Measurements from ENCODE around the gene GPATCH8. TPM values are rescaled to one million over a fixed set of nuclear protein-coding genes. Genes with fewer than 3 reads are reported as not detected.
A peak's percentile ranks its signal among the peaks of the same experiment; 100 is the strongest.

GPATCH8 gene
- total RNA-seq, 4 donors from 2014 or later: 15.3 to 35.5 (median 24.9) TPM

- Histone ChIP-seq H3K27me3 (peaks cover 0 to 23% (median 0%) of the 10 kb centered on the region in 4 donors), H3K27ac (peak overlapping the region in 2 of 4 donors; percentile 2 to 28), H3K4me3 (peak overlapping the region; percentile 32 to 66 (median 60)), H3K36me3 (no peaks in the 10 kb centered on the region), H3K4me1 (peaks cover 7 to 20% (median 15%) of the 10 kb centered on the region in 3 donors), H3K9me3 (no peaks in the 10 kb centered on the region)
- 13 to 25% methylated on average over 17 to 19 of the region's 26 CpGs for WGBS, 2 donors
- TF ChIP-seq CTCF (IDR thresholded peaks at IDR 0.05): no peak
- TF ChIP-seq POLR2A (IDR thresholded peaks at IDR 0.05): no peak
- DNase-seq: no peak
- intact Hi-C loops (cut with DNase I): no loop called here
Observed at GRCh38 chr17:44384823-44385286, 118.4 kb downstream of the GPATCH8 start.

- intact Hi-C loops (cut with DNase I): no loop called here
- H3K27me3 ChIP-seq: peaks cover 0 to 23% (median 0%) of the 10 kb centered on the region in 4 donors
- no peak overlapping the region for H3K27ac ChIP-seq
- peaks cover 7 to 20% (median 15%) of the 10 kb centered on the region in 3 donors for H3K4me1 ChIP-seq
- no peak for DNase-seq
- no peaks in the 10 kb centered on the region for H3K36me3 ChIP-seq
- 52 to 66% methylated on average over 9 to 19 of the region's 29 CpGs for WGBS, 2 donors
- TF ChIP-seq CTCF (IDR thresholded peaks at IDR 0.05) (no peak), POLR2A (IDR thresholded peaks at IDR 0.05) (no peak)
- H3K9me3 ChIP-seq: no peaks in the 10 kb centered on the region
- peak overlapping the region in 2 of 4 donors; percentile 56 to 65 for H3K4me3 ChIP-seq
Observed at GRCh38 chr17:44384281-44384822, 118.9 kb downstream of the GPATCH8 start.

DNA sequence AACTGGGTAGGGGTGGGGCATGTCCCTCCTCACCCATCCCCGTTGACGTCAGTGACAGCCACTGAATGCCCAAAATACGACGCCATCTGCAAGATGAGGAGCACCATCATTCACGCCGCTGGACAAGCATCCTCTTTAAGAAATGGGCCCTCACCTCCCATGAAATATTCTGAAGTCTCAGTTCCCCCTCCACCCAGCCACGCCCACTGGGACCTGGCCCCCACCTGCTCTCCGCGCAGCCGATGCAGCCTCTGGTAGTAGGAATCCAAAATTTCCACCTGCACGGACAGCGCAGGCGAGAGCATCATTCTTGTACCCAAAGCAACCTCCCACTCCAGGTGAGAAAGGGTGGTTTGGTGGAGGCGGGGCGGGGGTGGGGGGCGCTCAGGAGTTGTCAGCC is 119.3 kb downstream of the GPATCH8 start:
- H3K27ac ChIP-seq: no peak overlapping the region
- WGBS, 2 donors: 80 to 97% methylated on average over 4 to 13 of the region's 16 CpGs
- intact Hi-C loops (cut with DNase I): no loop called here
- no peaks in the 10 kb centered on the region for H3K9me3 ChIP-seq
- H3K4me3 ChIP-seq: no peak overlapping the region
- no peaks in the 10 kb centered on the region for H3K36me3 ChIP-seq
- no peak for TF ChIP-seq POLR2A (IDR thresholded peaks at IDR 0.05)
- TF ChIP-seq CTCF (IDR thresholded peaks at IDR 0.05): no peak
- peaks cover 0 to 23% (median 0%) of the 10 kb centered on the region in 4 donors for H3K27me3 ChIP-seq
- DNase-seq: no peak
- peaks cover 7 to 20% (median 15%) of the 10 kb centered on the region in 3 donors for H3K4me1 ChIP-seq

- intact Hi-C loops (cut with DNase I): no loop called here
- peaks cover 0 to 23% (median 0%) of the 10 kb centered on the region in 4 donors for H3K27me3 ChIP-seq
- H3K4me3 ChIP-seq: no peak overlapping the region
- H3K27ac ChIP-seq: no peak overlapping the region
- H3K9me3 ChIP-seq: no peaks in the 10 kb centered on the region
- DNase-seq: no peak
- TF ChIP-seq CTCF (IDR thresholded peaks at IDR 0.05) (no peak), POLR2A (IDR thresholded peaks at IDR 0.05) (no peak)
- 87% methylated on average over 10 to 13 of the region's 15 CpGs for WGBS, 2 donors
- no peaks in the 10 kb centered on the region for H3K36me3 ChIP-seq
- H3K4me1 ChIP-seq: peaks cover 7 to 20% (median 15%) of the 10 kb centered on the region in 3 donors
Observed at GRCh38 chr17:44383363-44383762, 119.8 kb downstream of the GPATCH8 start.

- no peak for TF ChIP-seq POLR2A (IDR thresholded peaks at IDR 0.05)
- TF ChIP-seq CTCF (IDR thresholded peaks at IDR 0.05): no peak
- WGBS, 2 donors: 78 to 90% methylated on average over 6 of the region's 6 CpGs
- Histone ChIP-seq H3K9me3 (no peaks in the 10 kb centered on the region), H3K27ac (no peak overlapping the region), H3K36me3 (no peaks in the 10 kb centered on the region), H3K27me3 (peaks cover 0 to 23% (median 0%) of the 10 kb centered on the region in 4 donors), H3K4me1 (peaks cover 7 to 20% (median 15%) of the 10 kb centered on the region in 3 donors), H3K4me3 (no peak overlapping the region)
- no peak for DNase-seq
- intact Hi-C loops (cut with DNase I): no loop called here
Observed at GRCh38 chr17:44382917-44383316, 120.3 kb downstream of the GPATCH8 start.

All from esophagus squamous epithelium (tissue), 5 donors.